ENCODE results near the gene KRT25.

GRCh38 chr17:40796846-40797245, 41.7 kb upstream of the KRT25 start:
- TF ChIP-seq CTCF (conservative IDR thresholded peaks at IDR 0.05; ENCODE audit: low read length) (no peak), EZH2phosphoT487 (IDR thresholded peaks at IDR 0.05; ENCODE audit: borderline replicate concordance) (no peak)

All from Loucy (cell line).